A673 (cell line): ENCODE results near the gene CSNK2A1. TPM values are rescaled to one million over a fixed set of nuclear protein-coding genes. Genes with fewer than 3 reads are reported as not detected.

Experiments used
- BruUV-seq: library from RNA; stranded (reverse); fragments of 400-500 nt; replicated peaks from 2 replicates; lab custom pipeline; 2021; lab: Mats Ljungman, UMichigan
- CTCF ChIA-PET: fragments of 300-600 bp; sonication (Branson Sonifier 250); formaldehyde crosslinking; loops from one replicate; lab custom pipeline; 2022; ENCODE audit warnings: antibody characterized with exemption; lab: Charles Lee
- POLR2A ChIA-PET: fragments of 300-600 bp; sonication (Branson Sonifier 250); formaldehyde crosslinking; loops from one replicate; lab custom pipeline; 2022; ENCODE audit warnings: antibody characterized with exemption; ENCODE audit not compliant: low non-redundant PET; lab: Charles Lee
- DNase-seq: peaks from one replicate; pipeline ENCODE4 v3.0.0-alpha.2; 2015; ENCODE audit warnings: low spot score
- H3K27ac ChIP-seq: fragments of 200-600 bp; sonication (generic); 2 replicates; pipeline ENCODE4 v1.5.1; 2016; ENCODE audit warnings: mixed run types, low read depth, mild to moderate bottlenecking, mixed read lengths, antibody characterized with exemption, low read length; ENCODE audit not compliant: poor library complexity, severe bottlenecking
- H3K27me3 ChIP-seq: fragments of 200-600 bp; sonication (generic); replicated peaks from 2 replicates; pipeline ENCODE4 v1.6.1; 2017; ENCODE audit warnings: mixed run types, low read depth, mild to moderate bottlenecking, mixed read lengths, antibody characterized with exemption, low read length; ENCODE audit not compliant: insufficient read depth, poor library complexity
- H3K36me3 ChIP-seq: fragments of 200-600 bp; sonication (generic); 2 replicates; pipeline ENCODE4 v1.6.1; 2016; ENCODE audit warnings: mixed run types, mild to moderate bottlenecking, mixed read lengths, antibody characterized with exemption, low read length; ENCODE audit not compliant: insufficient read depth, poor library complexity, severe bottlenecking
- H3K4me1 ChIP-seq: fragments of 200-600 bp; sonication (generic); 2 replicates; pipeline ENCODE4 v1.6.1; 2017; ENCODE audit warnings: mixed run types, mild to moderate bottlenecking, mixed read lengths, antibody characterized with exemption, low read length; ENCODE audit not compliant: insufficient read depth, poor library complexity, severe bottlenecking
- H3K4me3 ChIP-seq: fragments of 200-600 bp; sonication (generic); 2 replicates; pipeline ENCODE4 v1.5.1; 2016; ENCODE audit warnings: low read depth, mixed run types, mild to moderate bottlenecking, mixed read lengths, low read length; ENCODE audit not compliant: poor library complexity, severe bottlenecking
- H3K9me3 ChIP-seq: fragments of 200-600 bp; sonication (generic); 2 replicates; pipeline ENCODE4 v1.6.1; 2016; ENCODE audit warnings: mixed run types, low read depth, mild to moderate bottlenecking, mixed read lengths, antibody characterized with exemption, low read length; ENCODE audit not compliant: poor library complexity, severe bottlenecking
- EZH2 ChIP-seq: fragments of 200-600 bp; sonication (generic); IDR thresholded peaks from 2 replicates; pipeline ENCODE4 v1.6.1; 2017; ENCODE audit warnings: borderline replicate concordance, low read depth, mild to moderate bottlenecking, mixed read lengths, antibody characterized with exemption, low read length; ENCODE audit not compliant: poor library complexity, severe bottlenecking
- intact Hi-C: fragments of 100-400 bp; cut with micrococcal nuclease; formaldehyde crosslinking; loops from one replicate; pipeline ENCODE4 v1.10.0; 2022; ENCODE audit not compliant: unreplicated experiment
- total RNA-seq: library from RNA; stranded (reverse); gene quantifications from 2 replicates; pipeline ENCODE4 v1.2.3, GENCODE V29; 2021
- TF ChIP-seq, protein P1 (sequence below): fragments of 300-800, 200-600 bp; sonication (generic); conservative IDR thresholded peaks from 2 replicates; pipeline ENCODE4 v1.5.1; 2017; ENCODE audit warnings: low read depth, mild to moderate bottlenecking, antibody characterized with exemption, low read length, moderate library complexity, mixed read lengths

CSNK2A1 gene
- total RNA-seq, 1 experiment from 2014 or later, result 233 TPM

DNA sequence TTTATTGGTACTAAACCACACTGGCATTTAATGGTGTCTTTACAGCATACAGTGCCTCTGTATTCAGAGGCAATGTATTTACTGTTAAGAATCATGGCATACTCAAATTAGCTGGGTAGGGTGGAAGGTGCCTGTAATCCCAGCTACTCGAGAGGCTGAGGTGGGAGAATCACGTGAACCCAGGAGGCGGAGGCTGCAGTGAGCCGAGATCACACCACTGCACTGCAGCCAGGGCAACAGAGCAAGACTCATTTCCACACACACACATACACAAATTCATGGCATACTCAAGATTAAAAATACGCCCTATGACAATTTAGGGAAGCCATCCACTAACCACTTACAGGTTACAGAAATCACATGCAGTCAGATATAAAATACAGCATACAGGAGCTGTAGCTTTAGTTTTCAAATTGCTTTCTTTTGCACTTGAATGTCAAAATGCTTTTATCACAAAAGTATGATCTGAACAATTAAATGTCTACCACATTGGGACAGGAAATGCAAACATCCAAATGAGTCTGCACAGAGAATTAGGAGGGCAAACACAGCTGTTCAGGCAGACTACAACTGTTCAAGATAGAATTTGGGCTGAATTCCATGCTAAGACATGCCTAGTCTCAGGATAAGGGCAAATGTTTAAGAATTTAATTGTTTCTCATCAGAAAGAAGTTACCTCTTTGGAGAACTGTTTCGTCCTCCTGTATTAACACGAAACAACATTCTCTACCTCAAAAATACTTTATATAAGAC lies 36.4 kb downstream of the CSNK2A1 start:
- no TSS peak for BruUV-seq
- Histone ChIP-seq H3K27me3 (no peaks in the 10 kb centered on the region), H3K4me1 (no peaks in the 10 kb centered on the region), H3K27ac (no peak overlapping the region), H3K9me3 (no peaks in the 10 kb centered on the region), H3K4me3 (no peak overlapping the region), H3K36me3 (peaks cover 63% of the 10 kb centered on the region)
- CTCF ChIA-PET, result no interaction called here
- TF ChIP-seq EZH2, result no peak
- TF ChIP-seq, protein P1, sequence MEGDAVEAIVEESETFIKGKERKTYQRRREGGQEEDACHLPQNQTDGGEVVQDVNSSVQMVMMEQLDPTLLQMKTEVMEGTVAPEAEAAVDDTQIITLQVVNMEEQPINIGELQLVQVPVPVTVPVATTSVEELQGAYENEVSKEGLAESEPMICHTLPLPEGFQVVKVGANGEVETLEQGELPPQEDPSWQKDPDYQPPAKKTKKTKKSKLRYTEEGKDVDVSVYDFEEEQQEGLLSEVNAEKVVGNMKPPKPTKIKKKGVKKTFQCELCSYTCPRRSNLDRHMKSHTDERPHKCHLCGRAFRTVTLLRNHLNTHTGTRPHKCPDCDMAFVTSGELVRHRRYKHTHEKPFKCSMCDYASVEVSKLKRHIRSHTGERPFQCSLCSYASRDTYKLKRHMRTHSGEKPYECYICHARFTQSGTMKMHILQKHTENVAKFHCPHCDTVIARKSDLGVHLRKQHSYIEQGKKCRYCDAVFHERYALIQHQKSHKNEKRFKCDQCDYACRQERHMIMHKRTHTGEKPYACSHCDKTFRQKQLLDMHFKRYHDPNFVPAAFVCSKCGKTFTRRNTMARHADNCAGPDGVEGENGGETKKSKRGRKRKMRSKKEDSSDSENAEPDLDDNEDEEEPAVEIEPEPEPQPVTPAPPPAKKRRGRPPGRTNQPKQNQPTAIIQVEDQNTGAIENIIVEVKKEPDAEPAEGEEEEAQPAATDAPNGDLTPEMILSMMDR, result no peak
- DNase-seq, result no peak
- POLR2A ChIA-PET, result interaction anchor here (0.6 kb wide), 1 partner anchor 296 kb away, joined by 3 read pairs; no protein-coding TSS in a partner anchor
- intact Hi-C loops, result no loop called here

DNA sequence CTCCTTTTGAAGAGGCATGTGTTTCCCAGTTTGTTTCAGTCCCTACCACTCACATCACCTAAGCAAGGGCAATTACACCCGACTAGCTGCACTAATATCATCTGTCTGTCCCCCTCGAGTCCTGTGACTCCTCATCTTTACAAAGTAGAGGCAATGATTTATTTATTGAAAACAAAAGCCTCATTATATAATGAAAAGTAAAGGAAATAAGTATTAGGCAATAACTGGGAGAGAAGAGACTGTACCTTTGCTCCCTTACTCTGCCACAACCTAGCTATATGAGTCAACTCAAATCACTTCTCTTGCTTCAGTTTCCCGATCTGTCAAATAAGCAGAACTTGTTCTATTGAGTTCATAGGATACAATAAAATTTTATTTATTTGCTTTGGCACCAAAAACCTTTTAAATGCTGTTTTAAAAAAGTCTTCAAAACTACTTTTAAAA lies 38.9 kb downstream of the CSNK2A1 start:
- intact Hi-C loops, result no loop called here
- Histone ChIP-seq H3K4me3 (no peak overlapping the region), H3K27ac (no peak overlapping the region), H3K36me3 (peaks cover 80% of the 10 kb centered on the region), H3K9me3 (no peaks in the 10 kb centered on the region), H3K4me1 (no peaks in the 10 kb centered on the region), H3K27me3 (no peaks in the 10 kb centered on the region)
- CTCF ChIA-PET, result no interaction called here
- POLR2A ChIA-PET, result no interaction called here
- no TSS peak for BruUV-seq
- no peak for DNase-seq
- TF ChIP-seq, protein P1, result no peak
- TF ChIP-seq EZH2, result no peak

GRCh38 chr20:503048-503737 lies 40.4 kb downstream of the CSNK2A1 start:
- POLR2A ChIA-PET, result no interaction called here
- H3K27me3 ChIP-seq, result no peaks in the 10 kb centered on the region
- TF ChIP-seq EZH2, result no peak
- TF ChIP-seq, protein P1, result no peak
- no TSS peak for BruUV-seq
- no peak overlapping the region for H3K27ac ChIP-seq
- no peaks in the 10 kb centered on the region for H3K9me3 ChIP-seq
- H3K36me3 ChIP-seq, result peaks cover 88% of the 10 kb centered on the region
- intact Hi-C loops, result no loop called here
- CTCF ChIA-PET, result no interaction called here
- no peak for DNase-seq
- no peak overlapping the region for H3K4me3 ChIP-seq
- no peaks in the 10 kb centered on the region for H3K4me1 ChIP-seq
